ENCODE results near the gene BFSP2. TPM values are rescaled to one million over a fixed set of nuclear protein-coding genes. Genes with fewer than 3 reads are reported as not detected.

The BFSP2 gene
- total RNA-seq (not detected), polyA plus RNA-seq (under 1 TPM; 0.14 to 0.35 TPM)
- long read RNA-seq, donor 1: 0 reads
- long read RNA-seq, donor 2: 0 reads
- long read RNA-seq, donor 3: 0 reads
- long read RNA-seq, donor 4: 0 reads
- long read RNA-seq, donor 5: 0 reads

GRCh38 chr3:133400006-133400515, at the start of gene BFSP2:
TSS of gene BFSP2 (plus strand) at chr3:133400056. CDS start at chr3:133400084, 28 bp downstream.
- WGBS, 2 donors: 95 to 96% methylated on average over 15 of the region's 15 CpGs
- H3K4me3 ChIP-seq: no peak within 1 kb of the TSS
- TF ChIP-seq CTCF (IDR thresholded peaks at IDR 0.05; ENCODE audit: control extremely low read depth, extremely low read depth): no peak
- H3K4me1 ChIP-seq (ENCODE audit: control insufficient read depth in 5 of 5, insufficient read depth in 5 of 5, low read length in 5 of 5): peaks cover 0 to 6% (median 0%) of the 10 kb centered on the region in 5 donors
- H3K27ac ChIP-seq (ENCODE audit: low read depth in 1 of 2, low read length in 1 of 2): no peak within 1 kb of the TSS
- peaks cover 0 to 2% (median 0%) of the 10 kb centered on the region in 4 donors for H3K9me3 ChIP-seq (ENCODE audit: control insufficient read depth in 4 of 4, insufficient read depth in 3 of 4, low read length in 3 of 4)
- H3K36me3 ChIP-seq (ENCODE audit: control insufficient read depth in 4 of 4, insufficient read depth in 4 of 4, low read length in 4 of 4): peaks cover 0 to 4% (median 1%) of the 10 kb centered on the region in 4 donors
- H3K27me3 ChIP-seq (ENCODE audit: control insufficient read depth in 3 of 3, insufficient read depth in 3 of 3, low read length in 2 of 3): no peaks in the 10 kb centered on the region
- no peak within 1 kb of the TSS for H3K9ac ChIP-seq (ENCODE audit: insufficient read depth in 1 of 2, low read length in 2 of 2)
- DNase-seq: no peak
- ATAC-seq (ENCODE audit: insufficient read depth, low FRiP score): no peak

- DNase-seq (no peak), ATAC-seq (ENCODE audit: insufficient read depth, low FRiP score) (no peak)
- H3K36me3 ChIP-seq (ENCODE audit: control insufficient read depth in 4 of 4, insufficient read depth in 4 of 4, low read length in 4 of 4): no peaks in the 10 kb centered on the region
- peaks cover 0 to 6% (median 2%) of the 10 kb centered on the region in 4 donors for H3K9me3 ChIP-seq (ENCODE audit: control insufficient read depth in 4 of 4, insufficient read depth in 3 of 4, low read length in 3 of 4)
- H3K27ac ChIP-seq (ENCODE audit: low read depth in 1 of 2, low read length in 1 of 2): no peak overlapping the region
- peaks cover 0 to 6% (median 0%) of the 10 kb centered on the region in 5 donors for H3K4me1 ChIP-seq (ENCODE audit: control insufficient read depth in 5 of 5, insufficient read depth in 5 of 5, low read length in 5 of 5)
- H3K9ac ChIP-seq (ENCODE audit: insufficient read depth in 1 of 2, low read length in 2 of 2): no peak overlapping the region
- WGBS, 2 donors: 90 to 92% methylated on average over 4 of the region's 4 CpGs
- H3K27me3 ChIP-seq (ENCODE audit: control insufficient read depth in 3 of 3, insufficient read depth in 3 of 3, low read length in 2 of 3): no peaks in the 10 kb centered on the region
- no peak for TF ChIP-seq CTCF (IDR thresholded peaks at IDR 0.05; ENCODE audit: control extremely low read depth, extremely low read depth)
- H3K4me3 ChIP-seq: no peak overlapping the region
These were observed 45.1 kb upstream of the BFSP2 start for GRCh38 chr3:133354721-133355120.

GRCh38 chr3:133360476-133360875, 39.4 kb upstream of the BFSP2 start:
- no peaks in the 10 kb centered on the region for H3K27me3 ChIP-seq (ENCODE audit: control insufficient read depth in 3 of 3, insufficient read depth in 3 of 3, low read length in 2 of 3)
- ATAC-seq (ENCODE audit: insufficient read depth, low FRiP score) (no peak), DNase-seq (no peak)
- H3K9ac ChIP-seq (ENCODE audit: insufficient read depth in 1 of 2, low read length in 2 of 2): no peak overlapping the region
- H3K4me3 ChIP-seq: no peak overlapping the region
- 94% methylated on average over 2 of the region's 2 CpGs for WGBS, 2 donors
- H3K4me1 ChIP-seq (ENCODE audit: control insufficient read depth in 5 of 5, insufficient read depth in 5 of 5, low read length in 5 of 5): no peaks in the 10 kb centered on the region
- no peak for TF ChIP-seq CTCF (IDR thresholded peaks at IDR 0.05; ENCODE audit: control extremely low read depth, extremely low read depth)
- H3K36me3 ChIP-seq (ENCODE audit: control insufficient read depth in 4 of 4, insufficient read depth in 4 of 4, low read length in 4 of 4): no peaks in the 10 kb centered on the region
- peaks cover 0 to 6% (median 2%) of the 10 kb centered on the region in 4 donors for H3K9me3 ChIP-seq (ENCODE audit: control insufficient read depth in 4 of 4, insufficient read depth in 3 of 4, low read length in 3 of 4)
- H3K27ac ChIP-seq (ENCODE audit: low read depth in 1 of 2, low read length in 1 of 2): no peak overlapping the region

GRCh38 chr3:133361011-133361410, 38.8 kb upstream of the BFSP2 start:
- Histone ChIP-seq H3K27ac (ENCODE audit: low read depth in 1 of 2, low read length in 1 of 2) (no peak overlapping the region), H3K27me3 (ENCODE audit: control insufficient read depth in 3 of 3, insufficient read depth in 3 of 3, low read length in 2 of 3) (no peaks in the 10 kb centered on the region), H3K4me1 (ENCODE audit: control insufficient read depth in 5 of 5, insufficient read depth in 5 of 5, low read length in 5 of 5) (no peaks in the 10 kb centered on the region), H3K9me3 (ENCODE audit: control insufficient read depth in 4 of 4, insufficient read depth in 3 of 4, low read length in 3 of 4) (peaks cover 0 to 6% (median 2%) of the 10 kb centered on the region in 4 donors), H3K36me3 (ENCODE audit: control insufficient read depth in 4 of 4, insufficient read depth in 4 of 4, low read length in 4 of 4) (no peaks in the 10 kb centered on the region), H3K4me3 (no peak overlapping the region), H3K9ac (ENCODE audit: insufficient read depth in 1 of 2, low read length in 2 of 2) (no peak overlapping the region)
- no peak for DNase-seq
- TF ChIP-seq CTCF (IDR thresholded peaks at IDR 0.05; ENCODE audit: control extremely low read depth, extremely low read depth): no peak
- 96 to 100% methylated on average over 2 of the region's 2 CpGs for WGBS, 2 donors
- ATAC-seq (ENCODE audit: insufficient read depth, low FRiP score): no peak

All from lung (tissue), 16 donors.